GM12892 (cell line): ENCODE results near the gene ZNF140.

Source experiments
- POLR2A ChIP-seq: IDR thresholded peaks from 2 replicates; pipeline ENCODE4 v1.6.1; 2011; ENCODE audit warnings: low read depth, low read length, control low read depth
- POLR2AphosphoS5 ChIP-seq: IDR thresholded peaks from 2 replicates; pipeline ENCODE4 v1.6.1; 2011; ENCODE audit warnings: low read depth, low read length, control low read depth

DNA sequence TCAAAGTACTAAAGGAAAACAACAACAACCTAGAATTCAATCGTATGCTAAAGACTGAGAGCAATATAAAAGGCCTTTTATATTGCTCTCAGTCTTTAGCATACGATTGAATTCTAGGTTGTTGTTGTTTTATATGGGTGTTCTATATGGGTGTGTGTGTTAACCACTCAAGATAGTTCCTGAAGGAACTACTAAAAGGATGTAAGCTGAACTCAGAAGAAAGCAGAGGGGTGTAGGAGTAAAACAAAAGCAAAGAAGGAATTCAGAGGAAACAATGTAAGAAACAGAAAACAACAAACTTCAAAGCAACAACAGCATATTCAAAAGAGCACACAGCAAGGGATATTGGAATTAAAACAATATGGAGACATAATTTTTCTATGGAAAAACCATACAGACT lies 44.0 kb downstream of the ZNF140 start:
- TF ChIP-seq POLR2A = no peak
- no peak for TF ChIP-seq POLR2AphosphoS5
